Liver (tissue), 9 donors: ENCODE data around the gene UCN3. TPM values are rescaled to one million over a fixed set of nuclear protein-coding genes. Genes with fewer than 3 reads are reported as not detected.

ENCODE experiments used
- DNase-seq: peaks from one replicate; pipeline ENCODE4 v3.0.0-alpha.2; 2017; ENCODE audit warnings: low spot score
- H3K27ac ChIP-seq, 2 donors: one replicate each; pipeline ENCODE4 v1.7.0; 2013; ENCODE audit warnings: inconsistent platforms in 2 of 2, low read length in 2 of 2, control low read depth in 1 of 2, low read depth in 1 of 2, mild to moderate bottlenecking in 1 of 2
- H3K27me3 ChIP-seq, 4 donors: one replicate each; pipeline versions ENCODE4 v1.6.1 to v1.7.0; 2013; ENCODE audit warnings: low read length in 3 of 4, inconsistent platforms in 1 of 4, mild to moderate bottlenecking in 1 of 4, moderate library complexity in 1 of 4; ENCODE audit not compliant: control insufficient read depth in 4 of 4, insufficient read depth in 4 of 4
- H3K36me3 ChIP-seq, 4 donors: one replicate each; pipeline versions ENCODE4 v1.6.1 to v1.7.0; 2013; ENCODE audit warnings: low read length in 3 of 4, mild to moderate bottlenecking in 3 of 4, low read depth in 1 of 4, moderate library complexity in 1 of 4; ENCODE audit not compliant: control insufficient read depth in 4 of 4, insufficient read depth in 3 of 4
- H3K4me1 ChIP-seq, 4 donors: one replicate each; pipeline versions ENCODE4 v1.6.1 to v1.7.0; 2013; ENCODE audit warnings: low read length in 3 of 4, mild to moderate bottlenecking in 3 of 4, moderate library complexity in 1 of 4; ENCODE audit not compliant: control insufficient read depth in 4 of 4, insufficient read depth in 4 of 4
- H3K4me3 ChIP-seq, 3 donors: one replicate each; pipeline versions ENCODE4 v1.6.1 to v1.7.0; 2013; ENCODE audit warnings: low read length in 3 of 3, control low read depth in 1 of 3, low read depth in 1 of 3, mild to moderate bottlenecking in 1 of 3
- H3K9ac ChIP-seq, 2 donors: one replicate each; pipeline ENCODE4 v1.7.0; 2013; ENCODE audit warnings: low read length in 2 of 2, mild to moderate bottlenecking in 2 of 2, moderate library complexity in 2 of 2, control low read depth in 1 of 2, low read depth in 1 of 2
- H3K9me3 ChIP-seq, 4 donors: one replicate each; pipeline versions ENCODE4 v1.6.1 to v1.7.0; 2013; ENCODE audit warnings: low read length in 3 of 4; ENCODE audit not compliant: control insufficient read depth in 4 of 4
- EGR1 ChIP-seq, 2 donors: IDR thresholded peaks; 2 replicates each; pipeline ENCODE4 v1.6.1; 2016 to 2018; ENCODE audit warnings: antibody characterized with exemption in 2 of 2, low read depth in 2 of 2
- FOXA1 ChIP-seq: IDR thresholded peaks from 2 replicates; pipeline ENCODE4 v1.6.1; 2016; ENCODE audit warnings: antibody characterized with exemption
- FOXA2 ChIP-seq: IDR thresholded peaks from 2 replicates; pipeline ENCODE4 v1.6.1; 2016; ENCODE audit warnings: antibody characterized with exemption
- GABPA ChIP-seq, 2 donors: IDR thresholded peaks in 1 of 2; conservative IDR thresholded peaks in 1 of 2; 2 replicates each; pipeline ENCODE4 v1.6.1; 2016; ENCODE audit warnings: antibody characterized with exemption in 2 of 2, mild to moderate bottlenecking in 1 of 2, moderate library complexity in 1 of 2
- HNF4A ChIP-seq, 2 donors: conservative IDR thresholded peaks; 2 replicates each; pipeline ENCODE4 v1.6.1; 2016; ENCODE audit warnings: antibody characterized with exemption in 2 of 2, mild to moderate bottlenecking in 2 of 2
- HNF4G ChIP-seq: IDR thresholded peaks from 2 replicates; pipeline ENCODE4 v1.6.1; 2016; ENCODE audit warnings: antibody characterized with exemption
- JUND ChIP-seq, 2 donors: IDR thresholded peaks; 2 replicates each; pipeline ENCODE4 v1.6.1; 2016; ENCODE audit warnings: antibody characterized with exemption in 2 of 2
- NR2F2 ChIP-seq: IDR thresholded peaks from 2 replicates; pipeline ENCODE4 v1.6.1; 2016; ENCODE audit warnings: antibody characterized with exemption
- RAD21 ChIP-seq, 2 donors: IDR thresholded peaks; 2 replicates each; pipeline ENCODE4 v1.6.1; 2016; ENCODE audit warnings: antibody characterized with exemption in 2 of 2, mild to moderate bottlenecking in 2 of 2
- RXRA ChIP-seq, 2 donors: IDR thresholded peaks; 2 replicates each; pipeline ENCODE4 v1.6.1; 2017 to 2018; ENCODE audit warnings: antibody characterized with exemption in 2 of 2, mild to moderate bottlenecking in 1 of 2
- SP1 ChIP-seq: IDR thresholded peaks from 2 replicates; pipeline ENCODE4 v1.6.1; 2018; ENCODE audit warnings: antibody characterized with exemption, mild to moderate bottlenecking
- TAF1 ChIP-seq: conservative IDR thresholded peaks from 2 replicates; pipeline ENCODE4 v1.6.1; 2016; ENCODE audit warnings: antibody characterized with exemption, mild to moderate bottlenecking
- YY1 ChIP-seq: IDR thresholded peaks from 2 replicates; pipeline ENCODE4 v1.6.1; 2016; ENCODE audit warnings: antibody characterized with exemption, mild to moderate bottlenecking
- WGBS: extraction: QIAGEN DNeasy Blood & Tissue Kit; methylation state at CpG from one replicate; pipeline ENCODE4 v1.1.7; 2013; 5-methylcytosine and 5-hydroxymethylcytosine counted together
- polyA plus RNA-seq, 2 donors: library from polyadenylated mRNA; stranded (reverse) in 1 of 2; unstranded in 1 of 2; fragments of 200-250 nt in 1 of 2; fragments of >200 nt in 1 of 2; fragmentation: Nextera tagmentation in 1 of 2; extraction: Ambion mirVana in 1 of 2; gene quantifications; one replicate each; pipeline versions ENCODE4 v1.2.1 to v1.2.3, GENCODE V29; 2013 to 2015
- total RNA-seq, 2 donors: library from RNA; depleted of rRNA; stranded (reverse); fragments of >200 nt; gene quantifications; one replicate each; pipeline ENCODE4 v1.2.3, GENCODE V29; 2014
- TF ChIP-seq, protein P1 (sequence below): IDR thresholded peaks from 2 replicates; pipeline ENCODE4 v1.6.1; 2016; ENCODE audit warnings: antibody characterized with exemption, mild to moderate bottlenecking
- TF ChIP-seq, protein P2 (sequence below): IDR thresholded peaks from 2 replicates; pipeline ENCODE4 v1.6.1; 2016; ENCODE audit warnings: antibody characterized with exemption
- TF ChIP-seq, protein P3 (sequence below): fragments of 150-350 bp; IDR thresholded peaks from 2 replicates; pipeline ENCODE4 v1.5.1; 2017; ENCODE audit warnings: improper control_type of control experiment, low read depth, low read length; ENCODE audit not compliant: missing input control
- TF ChIP-seq, protein P4 (sequence below): IDR thresholded peaks from 2 replicates; pipeline ENCODE4 v1.6.1; 2016; ENCODE audit warnings: antibody characterized with exemption
- TF ChIP-seq, protein P5 (sequence below): IDR thresholded peaks from 2 replicates; pipeline ENCODE4 v1.6.1; 2016; ENCODE audit warnings: antibody characterized with exemption
- donor health status: healthy.
- donor health status: healthy.
- donor health status: healthy.
- donor health status: healthy.
- donor health status: healthy.

UCN3 gene
- total and polyA plus RNA-seq, 4 donors, result 0.23 TPM; not detected in 3

DNA sequence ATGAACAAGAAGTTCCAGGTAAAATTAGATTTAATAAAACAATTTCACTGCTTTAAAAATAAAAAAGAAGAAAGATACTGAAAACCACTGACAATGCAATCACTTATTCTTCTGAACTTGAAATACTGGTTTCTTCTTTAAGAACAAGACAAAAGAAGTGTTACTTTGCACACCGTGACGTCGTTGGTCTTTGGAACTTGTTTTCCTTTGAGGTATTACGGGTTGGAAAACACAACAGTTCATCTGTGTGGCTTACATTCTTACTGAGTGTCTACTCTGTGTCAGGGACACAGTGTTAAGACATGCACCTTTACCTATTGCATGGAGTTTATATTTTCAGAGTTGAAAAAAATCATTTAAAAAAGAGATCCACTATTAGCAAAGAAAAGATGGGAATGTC lies 41.3 kb upstream of the UCN3 start:
- no peak overlapping the region for H3K27ac ChIP-seq
- no peaks in the 10 kb centered on the region for H3K36me3 ChIP-seq
- no peak overlapping the region for H3K4me3 ChIP-seq
- 72% methylated on average over 4 of the region's 4 CpGs for WGBS
- no peaks in the 10 kb centered on the region for H3K9me3 ChIP-seq
- no peaks in the 10 kb centered on the region for H3K27me3 ChIP-seq
- TF ChIP-seq HNF4G, result no peak
- TF ChIP-seq EGR1 (IDR thresholded peaks at IDR 0.05; ENCODE audit: low read depth in 2 of 2), result no peak
- no peak for TF ChIP-seq TAF1
- TF ChIP-seq FOXA1, result no peak
- TF ChIP-seq, protein P1, sequence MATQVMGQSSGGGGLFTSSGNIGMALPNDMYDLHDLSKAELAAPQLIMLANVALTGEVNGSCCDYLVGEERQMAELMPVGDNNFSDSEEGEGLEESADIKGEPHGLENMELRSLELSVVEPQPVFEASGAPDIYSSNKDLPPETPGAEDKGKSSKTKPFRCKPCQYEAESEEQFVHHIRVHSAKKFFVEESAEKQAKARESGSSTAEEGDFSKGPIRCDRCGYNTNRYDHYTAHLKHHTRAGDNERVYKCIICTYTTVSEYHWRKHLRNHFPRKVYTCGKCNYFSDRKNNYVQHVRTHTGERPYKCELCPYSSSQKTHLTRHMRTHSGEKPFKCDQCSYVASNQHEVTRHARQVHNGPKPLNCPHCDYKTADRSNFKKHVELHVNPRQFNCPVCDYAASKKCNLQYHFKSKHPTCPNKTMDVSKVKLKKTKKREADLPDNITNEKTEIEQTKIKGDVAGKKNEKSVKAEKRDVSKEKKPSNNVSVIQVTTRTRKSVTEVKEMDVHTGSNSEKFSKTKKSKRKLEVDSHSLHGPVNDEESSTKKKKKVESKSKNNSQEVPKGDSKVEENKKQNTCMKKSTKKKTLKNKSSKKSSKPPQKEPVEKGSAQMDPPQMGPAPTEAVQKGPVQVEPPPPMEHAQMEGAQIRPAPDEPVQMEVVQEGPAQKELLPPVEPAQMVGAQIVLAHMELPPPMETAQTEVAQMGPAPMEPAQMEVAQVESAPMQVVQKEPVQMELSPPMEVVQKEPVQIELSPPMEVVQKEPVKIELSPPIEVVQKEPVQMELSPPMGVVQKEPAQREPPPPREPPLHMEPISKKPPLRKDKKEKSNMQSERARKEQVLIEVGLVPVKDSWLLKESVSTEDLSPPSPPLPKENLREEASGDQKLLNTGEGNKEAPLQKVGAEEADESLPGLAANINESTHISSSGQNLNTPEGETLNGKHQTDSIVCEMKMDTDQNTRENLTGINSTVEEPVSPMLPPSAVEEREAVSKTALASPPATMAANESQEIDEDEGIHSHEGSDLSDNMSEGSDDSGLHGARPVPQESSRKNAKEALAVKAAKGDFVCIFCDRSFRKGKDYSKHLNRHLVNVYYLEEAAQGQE, result no peak
- TF ChIP-seq, protein P2, sequence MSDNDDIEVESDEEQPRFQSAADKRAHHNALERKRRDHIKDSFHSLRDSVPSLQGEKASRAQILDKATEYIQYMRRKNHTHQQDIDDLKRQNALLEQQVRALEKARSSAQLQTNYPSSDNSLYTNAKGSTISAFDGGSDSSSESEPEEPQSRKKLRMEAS, result no peak
- no peak for TF ChIP-seq SP1
- TF ChIP-seq, protein P3, sequence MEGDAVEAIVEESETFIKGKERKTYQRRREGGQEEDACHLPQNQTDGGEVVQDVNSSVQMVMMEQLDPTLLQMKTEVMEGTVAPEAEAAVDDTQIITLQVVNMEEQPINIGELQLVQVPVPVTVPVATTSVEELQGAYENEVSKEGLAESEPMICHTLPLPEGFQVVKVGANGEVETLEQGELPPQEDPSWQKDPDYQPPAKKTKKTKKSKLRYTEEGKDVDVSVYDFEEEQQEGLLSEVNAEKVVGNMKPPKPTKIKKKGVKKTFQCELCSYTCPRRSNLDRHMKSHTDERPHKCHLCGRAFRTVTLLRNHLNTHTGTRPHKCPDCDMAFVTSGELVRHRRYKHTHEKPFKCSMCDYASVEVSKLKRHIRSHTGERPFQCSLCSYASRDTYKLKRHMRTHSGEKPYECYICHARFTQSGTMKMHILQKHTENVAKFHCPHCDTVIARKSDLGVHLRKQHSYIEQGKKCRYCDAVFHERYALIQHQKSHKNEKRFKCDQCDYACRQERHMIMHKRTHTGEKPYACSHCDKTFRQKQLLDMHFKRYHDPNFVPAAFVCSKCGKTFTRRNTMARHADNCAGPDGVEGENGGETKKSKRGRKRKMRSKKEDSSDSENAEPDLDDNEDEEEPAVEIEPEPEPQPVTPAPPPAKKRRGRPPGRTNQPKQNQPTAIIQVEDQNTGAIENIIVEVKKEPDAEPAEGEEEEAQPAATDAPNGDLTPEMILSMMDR, result no peak
- H3K4me1 ChIP-seq, result no peaks in the 10 kb centered on the region
- H3K9ac ChIP-seq, result no peak overlapping the region
- no peak for DNase-seq

DNA sequence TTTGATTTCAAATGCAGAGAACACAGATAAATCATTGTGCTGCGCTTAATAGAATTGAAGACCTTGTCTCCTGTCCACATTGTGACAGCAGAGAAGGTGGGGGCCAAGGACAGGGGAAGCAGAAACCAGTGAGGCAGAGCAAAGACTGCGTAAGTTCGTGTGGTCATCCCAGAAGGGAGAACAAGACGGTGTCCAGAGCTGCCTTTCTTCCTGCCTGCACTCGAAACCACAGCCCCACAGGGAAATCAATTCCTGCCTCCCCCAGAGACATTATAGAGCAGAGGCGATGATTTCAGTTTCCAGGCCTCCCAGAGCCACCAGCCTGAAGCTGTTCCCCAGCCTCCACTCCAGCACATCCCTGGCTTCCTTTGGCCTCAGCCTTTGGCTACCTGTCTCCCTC lies 39.7 kb upstream of the UCN3 start:
- no peak overlapping the region for H3K27ac ChIP-seq
- whole genome bisulfite sequencing, result 79% methylated on average over 6 of the region's 6 CpGs

More for the DNA sequence above, 39.7 kb upstream of the UCN3 start:
- Histone ChIP-seq H3K27me3 (no peaks in the 10 kb centered on the region), H3K9ac (no peak overlapping the region), H3K36me3 (no peaks in the 10 kb centered on the region), H3K4me1 (no peaks in the 10 kb centered on the region), H3K9me3 (no peaks in the 10 kb centered on the region), H3K4me3 (no peak overlapping the region)
- TF ChIP-seq GABPA (IDR thresholded peaks at IDR 0.05 in 1 of 2, conservative IDR thresholded peaks at IDR 0.05 in 1 of 2), result no peak
- no peak for TF ChIP-seq HNF4A (conservative IDR thresholded peaks at IDR 0.05)
- TF ChIP-seq, protein P4, sequence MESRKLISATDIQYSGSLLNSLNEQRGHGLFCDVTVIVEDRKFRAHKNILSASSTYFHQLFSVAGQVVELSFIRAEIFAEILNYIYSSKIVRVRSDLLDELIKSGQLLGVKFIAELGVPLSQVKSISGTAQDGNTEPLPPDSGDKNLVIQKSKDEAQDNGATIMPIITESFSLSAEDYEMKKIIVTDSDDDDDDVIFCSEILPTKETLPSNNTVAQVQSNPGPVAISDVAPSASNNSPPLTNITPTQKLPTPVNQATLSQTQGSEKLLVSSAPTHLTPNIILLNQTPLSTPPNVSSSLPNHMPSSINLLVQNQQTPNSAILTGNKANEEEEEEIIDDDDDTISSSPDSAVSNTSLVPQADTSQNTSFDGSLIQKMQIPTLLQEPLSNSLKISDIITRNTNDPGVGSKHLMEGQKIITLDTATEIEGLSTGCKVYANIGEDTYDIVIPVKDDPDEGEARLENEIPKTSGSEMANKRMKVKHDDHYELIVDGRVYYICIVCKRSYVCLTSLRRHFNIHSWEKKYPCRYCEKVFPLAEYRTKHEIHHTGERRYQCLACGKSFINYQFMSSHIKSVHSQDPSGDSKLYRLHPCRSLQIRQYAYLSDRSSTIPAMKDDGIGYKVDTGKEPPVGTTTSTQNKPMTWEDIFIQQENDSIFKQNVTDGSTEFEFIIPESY, result no peak
- no peak for TF ChIP-seq FOXA2
- no peak for TF ChIP-seq HNF4G
- TF ChIP-seq EGR1 (IDR thresholded peaks at IDR 0.05; ENCODE audit: low read depth in 2 of 2), result no peak
- TF ChIP-seq TAF1, result no peak
- TF ChIP-seq SP1, result no peak
- TF ChIP-seq RXRA (IDR thresholded peaks at IDR 0.05), result no peak
- TF ChIP-seq, protein P5, sequence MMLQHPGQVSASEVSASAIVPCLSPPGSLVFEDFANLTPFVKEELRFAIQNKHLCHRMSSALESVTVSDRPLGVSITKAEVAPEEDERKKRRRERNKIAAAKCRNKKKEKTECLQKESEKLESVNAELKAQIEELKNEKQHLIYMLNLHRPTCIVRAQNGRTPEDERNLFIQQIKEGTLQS, result no peak
- TF ChIP-seq, protein P3, result no peak
- no peak for TF ChIP-seq RAD21 (IDR thresholded peaks at IDR 0.05)
- TF ChIP-seq NR2F2, result no peak
- no peak for TF ChIP-seq YY1
- TF ChIP-seq JUND (IDR thresholded peaks at IDR 0.05), result no peak
- no peak for DNase-seq
